ENCODE measurements around the gene NRL. TPM values are rescaled to one million over a fixed set of nuclear protein-coding genes. Genes with fewer than 3 reads are reported as not detected.

NRL gene
- total RNA-seq, 2 experiments from 2014 or later, result 1.1 to 1.7 TPM

- ChIA-PET POLR2A (interaction anchor here (1.0 to 3.6 kb wide), 9 partner anchors 19 to 128 kb away, joined by 3 to 31 read pairs (median 10); partner anchors contain the start of genes CHMP4A, EMC9, IRF9 and PCK2), CTCF (interaction anchor here (0.6 to 3.2 kb wide), 10 partner anchors 14 to 1183 kb away, joined by 3 to 13 read pairs (median 4); partner anchors contain the start of genes EMC9, IRF9, PSME1 and PSME2)
Measured at GRCh38 chr14:24113801-24114531, 783 bp downstream of the NRL start.

GRCh38 chr14:24113379-24113800, 1.4 kb downstream of the NRL start:
- CTCF ChIA-PET, result interaction anchor here (0.6 to 3.2 kb wide), 5 partner anchors 13 to 1182 kb away, joined by 4 to 13 read pairs (median 5); partner anchors contain the start of genes EMC9, IRF9 and PSME1

GRCh38 chr14:24110523-24110922, 4.2 kb downstream of the NRL start:
- ChIA-PET CTCF (interaction anchor here (1.0 to 3.9 kb wide), 4 partner anchors 16 to 53 kb away, joined by 4 to 25 read pairs (median 6); partner anchors contain the start of gene PCK2), POLR2A (no interaction called here)

More at GRCh38 chr14:24113379-24113800, 1.4 kb downstream of the NRL start:
- POLR2A ChIA-PET, result interaction anchor here (1.0 to 3.6 kb wide), 7 partner anchors 19 to 100 kb away, joined by 3 to 31 read pairs (median 16); partner anchors contain the start of genes CHMP4A, IRF9, PCK2 and PSME1

GRCh38 chr14:24110060-24110459, 4.7 kb downstream of the NRL start:
- POLR2A ChIA-PET, result interaction anchor here (0.7 kb wide), 3 partner anchors 15 to 222 kb away, joined by 3 to 7 read pairs (median 6); no protein-coding TSS in a partner anchor
- CTCF ChIA-PET, result interaction anchor here (0.6 to 3.9 kb wide), 7 partner anchors 15 to 1100 kb away, joined by 3 to 25 read pairs (median 5); partner anchors contain the start of gene PCK2

- ChIA-PET CTCF (interaction anchor here (0.5 to 5.6 kb wide), 21 partner anchors 13 to 1169 kb away, joined by 3 to 70 read pairs (median 5); partner anchors contain the start of genes CARMIL3, DHRS4L2, EMC9 and IRF9), POLR2A (interaction anchor here (0.7 to 2.0 kb wide), 5 partner anchors 15 to 925 kb away, joined by 4 to 13 read pairs (median 6); partner anchors contain the start of genes IRF9, PCK2 and PSME1)
Measured at GRCh38 chr14:24108336-24108874, 6.3 kb downstream of the NRL start.

GRCh38 chr14:24106672-24107271, 8.0 kb downstream of the NRL start:
- ChIA-PET CTCF (interaction anchor here (1.0 to 5.6 kb wide), 6 partner anchors 12 to 54 kb away, joined by 3 to 70 read pairs (median 12); partner anchors contain the start of genes IRF9 and PCK2), POLR2A (interaction anchor here (0.7 to 0.8 kb wide), 2 partner anchors 12 to 53 kb away, joined by 3 read pairs; no protein-coding TSS in a partner anchor)

GRCh38 chr14:24105609-24106239, 9.0 kb downstream of the NRL start:
- POLR2A ChIA-PET, result interaction anchor here (0.7 kb wide), 1 partner anchor 52 kb away, joined by 3 read pairs; no protein-coding TSS in a partner anchor
- CTCF ChIA-PET, result interaction anchor here (1.4 to 5.6 kb wide), 3 partner anchors 10 to 16 kb away, joined by 3 to 70 read pairs (median 4); partner anchors contain the start of gene PCK2

- CTCF ChIA-PET, result no interaction called here
- POLR2A ChIA-PET, result interaction anchor here (0.6 to 1.7 kb wide), 2 partner anchors 9 to 66 kb away, joined by 6 to 7 read pairs; partner anchors contain the start of gene PCK2
Measured at GRCh38 chr14:24103451-24103850, 11.3 kb downstream of the NRL start.

- ChIA-PET POLR2A (interaction anchor here (0.5 kb wide), 1 partner anchor 51 kb away, joined by 3 read pairs; no protein-coding TSS in a partner anchor), CTCF (interaction anchor here (0.9 to 1.0 kb wide), 2 partner anchors 39 to 44 kb away, joined by 3 to 4 read pairs; no protein-coding TSS in a partner anchor)
Measured at GRCh38 chr14:24102357-24103048, 12.2 kb downstream of the NRL start.

- CTCF ChIA-PET, result interaction anchor here (1.2 kb wide), 2 partner anchors 13 to 41 kb away, joined by 3 to 4 read pairs; partner anchors contain the start of gene DCAF11
- POLR2A ChIA-PET, result interaction anchor here (1.3 kb wide), 1 partner anchor 20 kb away, joined by 4 read pairs; no protein-coding TSS in a partner anchor
Measured at GRCh38 chr14:24100982-24101494, 13.7 kb downstream of the NRL start.

GRCh38 chr14:24100197-24100981, 14.4 kb downstream of the NRL start:
- ChIA-PET POLR2A (interaction anchor here (1.3 kb wide), 1 partner anchor 20 kb away, joined by 4 read pairs; no protein-coding TSS in a partner anchor), CTCF (interaction anchor here (1.2 kb wide), 1 partner anchor 14 kb away, joined by 4 read pairs; the partner anchor contains the start of gene DCAF11)

- ChIA-PET CTCF (interaction anchor here (8.2 kb wide), 1 partner anchor 8 kb away, joined by 70 read pairs; no protein-coding TSS in a partner anchor), POLR2A (no interaction called here)
Measured at GRCh38 chr14:24098927-24099813, 15.6 kb downstream of the NRL start.

- CTCF ChIA-PET, result interaction anchor here (1.2 to 8.2 kb wide), 2 partner anchors 9 to 29 kb away, joined by 3 to 70 read pairs; no protein-coding TSS in a partner anchor
- POLR2A ChIA-PET, result no interaction called here
Measured at GRCh38 chr14:24098229-24098926, 16.4 kb downstream of the NRL start.

- ChIA-PET POLR2A (interaction anchor here (0.7 kb wide), 1 partner anchor 16 kb away, joined by 17 read pairs; no protein-coding TSS in a partner anchor), CTCF (interaction anchor here (0.7 to 8.2 kb wide), 3 partner anchors 10 to 156 kb away, joined by 6 to 70 read pairs (median 8); no protein-coding TSS in a partner anchor)
Measured at GRCh38 chr14:24096545-24097181, 18.1 kb downstream of the NRL start.
